Upper lobe of right lung (tissue), 1 donor: ENCODE results near the gene ENTPD3. TPM values are rescaled to one million over a fixed set of nuclear protein-coding genes. Genes with fewer than 3 reads are reported as not detected.

ENCODE experiments used
- ATAC-seq: fragments of 200-7000 bp; cut with Tn5 transposase; one replicate; pipeline ENCODE4 v1.9.1; 2020; ENCODE audit warnings: mild to moderate bottlenecking, moderate library complexity
- DNase-seq: peaks from one replicate; pipeline ENCODE4 v3.0.0-alpha.2; 2020
- H3K27ac ChIP-seq: fragments of 200-600 bp; one replicate; pipeline ENCODE4 v1.8.0; 2022
- H3K27me3 ChIP-seq: fragments of 200-600 bp; one replicate; pipeline ENCODE4 v1.8.0; 2022; ENCODE audit warnings: mild to moderate bottlenecking
- H3K36me3 ChIP-seq: fragments of 200-600 bp; one replicate; pipeline ENCODE4 v1.8.0; 2022
- H3K4me1 ChIP-seq: fragments of 200-600 bp; one replicate; pipeline ENCODE4 v1.8.0; 2022
- H3K4me3 ChIP-seq: fragments of 200-600 bp; one replicate; pipeline ENCODE4 v1.8.0; 2022; ENCODE audit warnings: mild to moderate bottlenecking
- H3K9me3 ChIP-seq: fragments of 200-600 bp; one replicate; pipeline ENCODE4 v1.8.0; 2022
- CTCF ChIP-seq: fragments of 200-600 bp; IDR thresholded peaks from one replicate; pipeline ENCODE4 v1.8.0; 2022; ENCODE audit warnings: antibody characterized with exemption
- intact Hi-C: fragments of 100-400 bp; cut with DNase I; formaldehyde crosslinking; loops from one replicate; pipeline ENCODE4 v1.11.0; 2022
- total RNA-seq: library from RNA; stranded (reverse); fragmentation: NEBNext Ultra II Directional; extraction: Animal tissue kit (Norgen Biotek cat#: 25700); gene quantifications from one replicate; pipeline ENCODE4 v1.2.1, GENCODE V29; 2021
- donor health status: DM: no; HTN: yes; CAD: no; lungs with severe emphysema.

ENTPD3 gene
- total RNA-seq, 1 donor from 2014 or later = 3.7 TPM

- intact Hi-C loops = no loop called here
- no peak overlapping the region for H3K4me3 ChIP-seq
- H3K27me3 ChIP-seq = no peaks in the 10 kb centered on the region
- ATAC-seq (no peak), DNase-seq (no peak)
- no peaks in the 10 kb centered on the region for H3K9me3 ChIP-seq
- no peaks in the 10 kb centered on the region for H3K36me3 ChIP-seq
- no peak for TF ChIP-seq CTCF
- no peak overlapping the region for H3K27ac ChIP-seq
- H3K4me1 ChIP-seq = no peaks in the 10 kb centered on the region
Observed at GRCh38 chr3:40377822-40378221, 9.2 kb upstream of the ENTPD3 start.

GRCh38 chr3:40379674-40380306 lies 7.2 kb upstream of the ENTPD3 start:
- DNase-seq = no peak
- no peak overlapping the region for H3K27ac ChIP-seq
- intact Hi-C loops = no loop called here
- H3K27me3 ChIP-seq = no peaks in the 10 kb centered on the region
- ATAC-seq = no peak
- H3K9me3 ChIP-seq = no peaks in the 10 kb centered on the region
- no peak overlapping the region for H3K4me3 ChIP-seq
- TF ChIP-seq CTCF = no peak
- no peaks in the 10 kb centered on the region for H3K36me3 ChIP-seq
- H3K4me1 ChIP-seq = no peaks in the 10 kb centered on the region

GRCh38 chr3:40381904-40382616 lies 4.9 kb upstream of the ENTPD3 start:
- H3K4me3 ChIP-seq = no peak overlapping the region
- no peak for ATAC-seq
- H3K9me3 ChIP-seq = no peaks in the 10 kb centered on the region
- H3K4me1 ChIP-seq = no peaks in the 10 kb centered on the region
- DNase-seq = no peak
- intact Hi-C loops = no loop called here
- H3K27me3 ChIP-seq = peaks cover 4% of the 10 kb centered on the region
- H3K36me3 ChIP-seq = no peaks in the 10 kb centered on the region
- no peak for TF ChIP-seq CTCF
- no peak overlapping the region for H3K27ac ChIP-seq

GRCh38 chr3:40382617-40382979 lies 4.4 kb upstream of the ENTPD3 start:
- no peak for ATAC-seq
- no peak for DNase-seq
- intact Hi-C loops = no loop called here
- Histone ChIP-seq H3K4me1 (no peaks in the 10 kb centered on the region), H3K4me3 (no peak overlapping the region), H3K27ac (no peak overlapping the region), H3K36me3 (no peaks in the 10 kb centered on the region), H3K27me3 (peaks cover 9% of the 10 kb centered on the region), H3K9me3 (no peaks in the 10 kb centered on the region)
- TF ChIP-seq CTCF = no peak

GRCh38 chr3:40386213-40386612 lies 771 bp upstream of the ENTPD3 start:
- intact Hi-C loops = no loop called here
- TF ChIP-seq CTCF = no peak
- no peak overlapping the region for H3K4me3 ChIP-seq

More at GRCh38 chr3:40386213-40386612, 771 bp upstream of the ENTPD3 start:
- peaks cover 17% of the 10 kb centered on the region for H3K27me3 ChIP-seq
- DNase-seq = no peak
- ATAC-seq = no peak
- H3K36me3 ChIP-seq = no peaks in the 10 kb centered on the region
- H3K9me3 ChIP-seq = no peaks in the 10 kb centered on the region
- no peaks in the 10 kb centered on the region for H3K4me1 ChIP-seq
- H3K27ac ChIP-seq = no peak overlapping the region
